BLaER1 treated with 17β-estradiol and CSF1 and Interleukin-3, amounts not matched to agents 10 nM and 100 nM (cell line): ENCODE measurements around the gene CCL22.

Experiments
- H3K27ac ChIP-seq, 11 experiments: shearing (Covaris generic); formaldehyde crosslinking; 2 replicates each; pipeline ENCODE4 v1.8.1; 2022
- H3K27me3 ChIP-seq, 11 experiments: shearing (Covaris generic); formaldehyde crosslinking; 2 replicates each; pipeline ENCODE4 v1.8.1; 2022
- H3K36me3 ChIP-seq, 11 experiments: shearing (Covaris generic); formaldehyde crosslinking; 2 replicates each; pipeline ENCODE4 v1.8.1; 2022
- H3K4me1 ChIP-seq, 10 experiments: shearing (Covaris generic); formaldehyde crosslinking; 2 replicates each; pipeline ENCODE4 v1.8.1; 2022
- H3K4me2 ChIP-seq, 11 experiments: shearing (Covaris generic); formaldehyde crosslinking; 2 replicates each; pipeline ENCODE4 v1.8.1; 2022
- H3K4me3 ChIP-seq, 10 experiments: shearing (Covaris generic); formaldehyde crosslinking; 2 replicates each; pipeline ENCODE4 v1.8.1; 2022
- H3K9ac ChIP-seq, 11 experiments: shearing (Covaris generic); formaldehyde crosslinking; 2 replicates each; pipeline ENCODE4 v1.8.1; 2022
- H3K9me3 ChIP-seq, 11 experiments: shearing (Covaris generic); formaldehyde crosslinking; replicated peaks in 1 of 11; 2 replicates each; pipeline ENCODE4 v1.8.1; 2022
- H4K20me1 ChIP-seq, 11 experiments: shearing (Covaris generic); formaldehyde crosslinking; 2 replicates each; pipeline ENCODE4 v1.8.1; 2022
- Cebpa-rat ChIP-seq, 11 experiments: shearing (Covaris generic); IDR thresholded peaks; 2 replicates each; pipeline ENCODE4 v1.8.1; 2022

CCL22 gene

GRCh38 chr16:57384248-57385070 is 25.9 kb downstream of the CCL22 start:
- peak overlapping the region; percentile 64 to 96 (median 84) for H3K4me2 ChIP-seq
- no peaks in the 10 kb centered on the region for H3K36me3 ChIP-seq
- H3K9ac ChIP-seq, result peak overlapping the region in 3 of 11 experiments; percentile 40 to 68 (median 60); a peak in 6 of 22 replicates

GRCh38 chr16:57385083-57385482 is 26.5 kb downstream of the CCL22 start:
- Histone ChIP-seq H3K4me3 (no peak overlapping the region), H3K4me1 (peaks cover 37 to 77% (median 67%) of the 10 kb centered on the region in 10 experiments), H3K9me3 (no peaks in the 10 kb centered on the region), H3K9ac (no peak overlapping the region), H3K27me3 (peaks cover 14 to 25% (median 18%) of the 10 kb centered on the region in 11 experiments; a peak in 21 of 22 replicates), H3K36me3 (no peaks in the 10 kb centered on the region), H3K4me2 (peak overlapping the region; percentile 64 to 96 (median 84)), H3K27ac (no peak overlapping the region), H4K20me1 (peaks cover 0 to 9% (median 0%) of the 10 kb centered on the region in 11 experiments; a peak in 3 of 22 replicates)
- TF ChIP-seq Cebpa-rat (IDR thresholded peaks at IDR 0.05), result no peak

More at GRCh38 chr16:57384248-57385070, 25.9 kb downstream of the CCL22 start:
- Histone ChIP-seq H3K4me3 (peak overlapping the region in 2 of 10 experiments; percentile 20 to 41; a peak in 3 of 20 replicates), H3K27me3 (peaks cover 14 to 25% (median 18%) of the 10 kb centered on the region in 11 experiments; a peak in 21 of 22 replicates), H3K9me3 (no peaks in the 10 kb centered on the region), H3K27ac (peak overlapping the region in 5 of 11 experiments; percentile 29 to 73 (median 52); a peak in 8 of 22 replicates), H4K20me1 (peaks cover 0 to 9% (median 0%) of the 10 kb centered on the region in 11 experiments; a peak in 3 of 22 replicates), H3K4me1 (peaks cover 37 to 77% (median 67%) of the 10 kb centered on the region in 10 experiments)
- TF ChIP-seq Cebpa-rat (IDR thresholded peaks at IDR 0.05), result no peak

- Histone ChIP-seq H3K4me3 (no peak overlapping the region), H3K9me3 (no peaks in the 10 kb centered on the region), H4K20me1 (peaks cover 0 to 9% (median 0%) of the 10 kb centered on the region in 11 experiments; a peak in 3 of 22 replicates), H3K9ac (no peak overlapping the region), H3K4me2 (peak overlapping the region in 9 of 11 experiments; percentile 64 to 96 (median 84); a peak in 18 of 22 replicates), H3K4me1 (peaks cover 25 to 67% (median 61%) of the 10 kb centered on the region in 10 experiments), H3K27ac (no peak overlapping the region), H3K36me3 (no peaks in the 10 kb centered on the region), H3K27me3 (peaks cover 14 to 23% (median 17%) of the 10 kb centered on the region in 11 experiments; a peak in 21 of 22 replicates)
- no peak for TF ChIP-seq Cebpa-rat (IDR thresholded peaks at IDR 0.05)
Measured at GRCh38 chr16:57386381-57386951, 27.9 kb downstream of the CCL22 start.

DNA sequence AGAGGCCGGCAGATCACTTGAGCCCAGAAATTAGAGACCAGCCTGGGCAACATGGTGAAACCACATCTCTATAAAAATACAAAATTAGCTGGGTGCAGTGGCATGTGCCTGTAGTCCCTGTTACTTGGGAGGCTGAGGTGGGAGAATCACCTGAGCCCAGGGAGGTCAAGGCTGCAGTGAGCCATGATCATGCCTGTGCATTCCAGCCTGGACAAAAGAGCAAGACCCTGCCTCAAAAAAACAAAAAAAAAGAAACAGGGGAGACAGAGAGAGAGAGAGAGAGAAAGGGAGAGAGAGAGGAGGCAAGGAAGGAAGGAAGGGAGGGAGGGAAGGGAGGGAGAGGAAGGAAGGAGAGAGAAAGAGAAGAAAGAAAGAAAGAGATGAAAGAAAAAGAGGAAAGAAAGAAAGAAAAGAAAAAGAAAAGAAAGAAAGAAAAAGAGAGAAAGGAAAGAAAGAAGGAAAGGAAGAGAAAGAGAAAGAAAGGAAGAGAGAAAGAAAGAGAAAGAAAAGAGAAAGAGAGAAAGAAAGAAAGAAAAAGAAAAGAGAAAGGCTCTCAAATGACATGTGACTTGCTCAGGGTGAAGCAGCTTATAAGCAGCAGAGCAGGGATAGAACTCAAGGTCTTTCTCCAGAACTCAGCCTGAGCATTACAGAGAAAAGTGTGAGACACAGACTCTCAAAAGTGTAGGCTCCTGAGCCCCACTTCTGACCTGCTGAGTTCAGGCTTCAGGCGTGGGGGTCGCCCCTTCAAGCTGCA is 29.2 kb downstream of the CCL22 start:
- Histone ChIP-seq H3K27me3 (peaks cover 1 to 12% (median 4%) of the 10 kb centered on the region in 11 experiments; a peak in 16 of 22 replicates), H3K4me2 (peak overlapping the region in 7 of 11 experiments; percentile 64 to 92 (median 84); a peak in 11 of 22 replicates), H3K9me3 (no peaks in the 10 kb centered on the region), H3K9ac (no peak overlapping the region), H3K4me1 (peaks cover 22 to 54% (median 48%) of the 10 kb centered on the region in 10 experiments), H3K4me3 (no peak overlapping the region), H3K27ac (no peak overlapping the region), H4K20me1 (peaks cover 0 to 9% (median 0%) of the 10 kb centered on the region in 11 experiments; a peak in 3 of 22 replicates), H3K36me3 (no peaks in the 10 kb centered on the region)
- no peak for TF ChIP-seq Cebpa-rat (IDR thresholded peaks at IDR 0.05)

DNA sequence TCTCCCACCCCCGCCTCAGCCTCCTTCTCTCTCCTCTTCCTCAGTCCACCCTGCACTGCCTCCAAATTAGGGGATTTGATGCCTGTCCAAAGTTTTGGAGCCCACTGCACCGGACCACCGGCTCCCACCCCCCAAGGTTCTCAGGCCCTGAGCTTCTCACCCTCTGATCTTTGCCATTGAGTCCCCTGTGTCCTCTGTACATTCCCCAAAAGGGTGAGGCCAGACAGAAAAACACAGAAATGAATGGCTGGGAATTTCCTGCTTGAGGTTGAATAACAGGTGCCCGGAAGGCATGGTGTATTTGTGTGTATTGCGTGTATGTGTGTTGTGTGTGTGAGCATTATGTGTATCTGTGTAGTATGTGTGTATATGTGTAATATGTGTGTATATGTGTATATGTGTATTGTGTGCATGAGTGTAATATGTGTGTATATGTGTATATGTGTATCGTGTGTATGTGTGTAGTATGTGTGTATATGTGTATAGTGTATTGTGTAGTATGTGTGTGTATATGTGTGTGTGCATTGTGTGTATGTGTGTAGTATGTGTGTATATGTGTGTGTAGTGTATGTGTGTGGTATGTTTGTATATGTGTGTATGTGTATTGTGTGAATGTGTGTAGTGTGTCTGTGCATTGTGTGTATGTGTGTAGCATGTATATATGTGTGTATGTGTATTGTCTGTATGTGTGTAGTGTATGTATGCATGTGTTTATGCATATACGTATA is 29.9 kb downstream of the CCL22 start:
- H3K4me3 ChIP-seq, result no peak overlapping the region
- peak overlapping the region in 3 of 11 experiments; percentile 11 to 19 (median 13); a peak in 2 of 22 replicates for H3K4me2 ChIP-seq
- peaks cover 0 to 5% (median 0%) of the 10 kb centered on the region in 11 experiments; a peak in 1 of 22 replicates for H3K27me3 ChIP-seq
- H3K4me1 ChIP-seq, result peaks cover 18 to 46% (median 40%) of the 10 kb centered on the region in 10 experiments
- peaks cover 0 to 9% (median 0%) of the 10 kb centered on the region in 11 experiments; a peak in 3 of 22 replicates for H4K20me1 ChIP-seq
- H3K27ac ChIP-seq, result no peak overlapping the region
- no peaks in the 10 kb centered on the region for H3K36me3 ChIP-seq
- no peaks in the 10 kb centered on the region for H3K9me3 ChIP-seq
- no peak for TF ChIP-seq Cebpa-rat (IDR thresholded peaks at IDR 0.05)
- H3K9ac ChIP-seq, result no peak overlapping the region

GRCh38 chr16:57389087-57389468 is 30.5 kb downstream of the CCL22 start:
- Histone ChIP-seq H3K4me2 (no peak overlapping the region), H3K27me3 (0 out of 22 replicates have a peak, but pooled peaks cover 0 to under 1% (median 0%) of the 10 kb centered on the region in 11 experiments), H3K36me3 (no peaks in the 10 kb centered on the region), H3K27ac (no peak overlapping the region), H3K9ac (no peak overlapping the region), H3K4me1 (peaks cover 13 to 41% (median 35%) of the 10 kb centered on the region in 10 experiments), H3K9me3 (no peaks in the 10 kb centered on the region), H3K4me3 (no peak overlapping the region), H4K20me1 (peaks cover 0 to 8% (median 0%) of the 10 kb centered on the region in 11 experiments; a peak in 3 of 22 replicates)
- TF ChIP-seq Cebpa-rat (IDR thresholded peaks at IDR 0.05), result no peak

DNA sequence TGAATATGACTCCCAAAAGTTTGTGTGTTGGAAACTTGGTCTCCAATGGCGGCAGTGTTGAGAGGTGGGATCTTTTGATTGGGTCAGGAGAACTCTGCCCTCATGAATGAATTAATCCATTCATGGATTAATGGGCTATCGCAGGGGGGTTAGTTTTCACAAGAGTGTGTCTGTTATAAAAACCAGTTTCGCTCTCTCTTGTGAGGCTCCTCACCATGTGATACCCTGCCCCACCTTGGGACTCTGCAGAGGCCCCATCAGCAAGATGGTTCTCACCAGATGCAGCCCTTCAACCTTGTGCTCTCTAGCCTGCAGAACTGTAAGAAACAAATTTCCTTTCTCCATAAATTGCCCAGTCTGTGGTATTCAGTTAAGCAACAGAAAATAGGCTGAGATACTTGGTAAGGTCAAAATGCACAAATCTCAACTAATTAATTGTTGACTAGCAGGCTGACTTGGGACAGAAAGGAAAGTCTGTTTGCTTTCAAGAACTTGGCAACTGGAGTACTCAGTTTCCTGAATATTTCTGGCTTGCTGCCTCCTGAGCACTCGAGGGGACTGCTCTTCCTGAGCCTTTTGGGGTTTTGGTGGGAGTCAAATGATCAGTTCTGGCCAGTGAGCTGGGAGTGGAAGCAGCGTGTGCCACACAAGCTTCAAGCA is 32.2 kb downstream of the CCL22 start:
- peaks cover 0 to 24% (median 18%) of the 10 kb centered on the region in 10 experiments; a peak in 17 of 20 replicates for H3K4me1 ChIP-seq
- no peak for TF ChIP-seq Cebpa-rat (IDR thresholded peaks at IDR 0.05)
- peaks cover 9 to 16% (median 14%) of the 10 kb centered on the region in 11 experiments; a peak in 21 of 22 replicates for H3K9me3 ChIP-seq
- H3K27me3 ChIP-seq, result no peaks in the 10 kb centered on the region
- no peak overlapping the region for H3K4me3 ChIP-seq
- H3K27ac ChIP-seq, result no peak overlapping the region
- H4K20me1 ChIP-seq, result 0 out of 22 replicates have a peak, but pooled peaks cover 0 to 3% (median 0%) of the 10 kb centered on the region in 11 experiments
- no peaks in the 10 kb centered on the region for H3K36me3 ChIP-seq
- H3K9ac ChIP-seq, result no peak overlapping the region
- H3K4me2 ChIP-seq, result peak overlapping the region in 1 of 11 experiments; percentile 1; a peak in 1 of 22 replicates
